Endothelial cell of umbilical vein (primary cell): ENCODE results near the gene TBC1D7. TPM values are rescaled to one million over a fixed set of nuclear protein-coding genes. Genes with fewer than 3 reads are reported as not detected.

Source experiments
- BruUV-seq: library from RNA; stranded (reverse); fragments of 400-500 nt; replicated peaks from 2 replicates; lab custom pipeline; 2021; lab: Mats Ljungman, UMichigan
- CTCF ChIA-PET: fragments of 300-600, 350-600 bp; sonication (Branson Sonifier 250); formaldehyde crosslinking; loops from one replicate; lab custom pipeline; 2021; ENCODE audit warnings: antibody characterized with exemption, inconsistent platforms; lab: Charles Lee
- POLR2A ChIA-PET: fragments of 300-600, 350-600 bp; sonication (Branson Sonifier 250); formaldehyde crosslinking; loops from one replicate; lab custom pipeline; 2021; ENCODE audit warnings: antibody characterized with exemption, inconsistent platforms; lab: Charles Lee
- DNase-seq: peaks from one replicate; pipeline ENCODE4 v3.0.0-alpha.2; 2011; ENCODE audit warnings: low read depth, low spot score
- FAIRE-seq: peaks from 2 replicates; lab custom pipeline; 2011; peaks lifted over from hg19 to GRCh38; lab: Jason Lieb, UNC
- H2AFZ ChIP-seq: 2 replicates; pipeline ENCODE4 v1.6.0; 2012; ENCODE audit warnings: low read depth, low read length, control low read depth, inconsistent platforms
- H3K27ac ChIP-seq: 2 replicates; pipeline ENCODE4 v1.5.1; 2011; ENCODE audit warnings: low read depth, mild to moderate bottlenecking, control low read depth, low read length, moderate library complexity; ENCODE audit not compliant: insufficient read depth
- H3K27me3 ChIP-seq, 2 experiments: 2 replicates each; pipeline versions ENCODE4 v1.6.0 to v1.6.1; 2011; ENCODE audit warnings: low read length in 2 of 2, mixed read lengths in 1 of 2; ENCODE audit not compliant: control insufficient read depth in 2 of 2, insufficient read depth in 2 of 2
- H3K36me3 ChIP-seq, 2 experiments: 2 replicates in 1 of 2; 3 replicates in 1 of 2; pipeline ENCODE4 v1.5.1; 2011; ENCODE audit warnings: low read length in 2 of 2, mild to moderate bottlenecking in 1 of 2, moderate library complexity in 1 of 2; ENCODE audit not compliant: control insufficient read depth in 2 of 2, insufficient read depth in 2 of 2; ENCODE audit errors: extremely low read depth in 1 of 2
- H3K4me1 ChIP-seq: 3 replicates; pipeline ENCODE4 v1.5.1; 2011; ENCODE audit warnings: mild to moderate bottlenecking, low read length; ENCODE audit not compliant: control insufficient read depth, insufficient read depth; ENCODE audit errors: extremely low read depth
- H3K4me2 ChIP-seq: 2 replicates; pipeline ENCODE4 v1.6.1; 2011; ENCODE audit warnings: low read length, control low read depth, mixed read lengths; ENCODE audit not compliant: insufficient read depth
- H3K4me3 ChIP-seq, 3 experiments: fragments of 200-600 bp in 1 of 3; sonication (generic), shearing (Covaris generic) in 1 of 3; replicated peaks in 1 of 3; 2 replicates each; pipeline ENCODE4 v1.5.1; 2011 to 2016; ENCODE audit warnings: control low read depth in 3 of 3, low read length in 3 of 3, mild to moderate bottlenecking in 2 of 3, inconsistent platforms in 1 of 3, low read depth in 1 of 3, moderate library complexity in 1 of 3; ENCODE audit not compliant: insufficient read depth in 1 of 3
- H3K79me2 ChIP-seq: 2 replicates; pipeline ENCODE4 v1.6.0; 2012; ENCODE audit warnings: low read length, inconsistent platforms; ENCODE audit not compliant: control insufficient read depth, insufficient read depth
- H3K9ac ChIP-seq: replicated peaks from 2 replicates; pipeline ENCODE3; 2011; ENCODE audit warnings: low read length, control low read depth; ENCODE audit not compliant: insufficient read depth; ENCODE audit errors: extremely low read depth
- H3K9me1 ChIP-seq: replicated peaks from 3 replicates; pipeline ENCODE4 v1.6.0; 2011; ENCODE audit warnings: mild to moderate bottlenecking, low read length; ENCODE audit not compliant: control insufficient read depth, insufficient read depth; ENCODE audit errors: extremely low read depth
- H3K9me3 ChIP-seq: replicated peaks from 2 replicates; pipeline ENCODE4 v1.5.1; 2012; ENCODE audit warnings: low read length, inconsistent platforms; ENCODE audit not compliant: control insufficient read depth, insufficient read depth
- H4K20me1 ChIP-seq: replicated peaks from 2 replicates; pipeline ENCODE3; 2011; ENCODE audit warnings: mild to moderate bottlenecking, low read length; ENCODE audit not compliant: control insufficient read depth, insufficient read depth; ENCODE audit errors: extremely low read depth
- CTCF ChIP-seq, 2 donors: IDR thresholded peaks; 1 replicate in 1 of 2; 2 replicates in 1 of 2; pipeline ENCODE4 v1.5.1; 2011; ENCODE audit warnings: low read length in 2 of 2, mild to moderate bottlenecking in 2 of 2, moderate library complexity in 2 of 2, control low read depth in 1 of 2, inconsistent platforms in 1 of 2, low read depth in 1 of 2; ENCODE audit not compliant: insufficient read depth in 1 of 2; ENCODE audit errors: extremely low read depth in 1 of 2
- EZH2 ChIP-seq: IDR thresholded peaks from 2 replicates; pipeline ENCODE4 v1.6.1; 2012; ENCODE audit warnings: borderline replicate concordance, low read depth, mild to moderate bottlenecking, moderate library complexity, low read length, inconsistent platforms; ENCODE audit not compliant: severe bottlenecking
- FOS ChIP-seq: IDR thresholded peaks from 2 replicates; pipeline ENCODE4 v1.6.1; 2011; ENCODE audit warnings: mild to moderate bottlenecking, low read length, moderate library complexity, borderline replicate concordance; ENCODE audit not compliant: insufficient read depth
- GATA2 ChIP-seq: IDR thresholded peaks from 2 replicates; pipeline ENCODE4 v1.7.0; 2011; ENCODE audit warnings: low read depth, mild to moderate bottlenecking, moderate library complexity, mixed read lengths, low read length; ENCODE audit not compliant: insufficient read length, insufficient read depth
- JUN ChIP-seq: IDR thresholded peaks from 2 replicates; pipeline ENCODE4 v1.6.1; 2011; ENCODE audit warnings: borderline replicate concordance, low read depth; ENCODE audit not compliant: insufficient read length, insufficient read depth
- MAX ChIP-seq: IDR thresholded peaks from 2 replicates; pipeline ENCODE4 v1.6.1; 2011; ENCODE audit not compliant: insufficient read depth, insufficient read length
- MYC ChIP-seq: IDR thresholded peaks from one replicate; pipeline ENCODE4 v1.6.1; 2011; ENCODE audit warnings: mild to moderate bottlenecking, low read depth, low read length
- POLR2A ChIP-seq: IDR thresholded peaks from 2 replicates; pipeline ENCODE4 v1.6.1; 2012; ENCODE audit warnings: low read depth, mild to moderate bottlenecking, control low read depth, low read length
- POLR2AphosphoS5 ChIP-seq: IDR thresholded peaks from 2 replicates; pipeline ENCODE4 v1.6.1; 2012; ENCODE audit warnings: low read depth, mild to moderate bottlenecking, control low read depth, low read length, moderate library complexity; ENCODE audit not compliant: insufficient read depth
- dilution Hi-C: fragments of 300-500 bp; cut with MboI; formaldehyde crosslinking; loops from one replicate; pipeline ENCODE4 v1.15.0; 2019; ENCODE audit warnings: low sequenced_read_pairs; ENCODE audit not compliant: extremely low pct_ligation_motif_present
- intact Hi-C: fragments of 100-400 bp; cut with micrococcal nuclease; formaldehyde crosslinking; loops from one replicate; pipeline ENCODE4 v1.10.0; 2022
- polyA plus RNA-seq, 4 experiments: library from polyadenylated mRNA; depleted of rRNA in 3 of 4; stranded (reverse) in 3 of 4; unstranded in 1 of 4; fragments of >200 nt; gene quantifications; 2 replicates each; pipeline versions ENCODE4 v1.2.1 to v1.2.3, GENCODE V29; 2011 to 2012; ENCODE audit warnings: missing spikeins in 1 of 4
- total RNA-seq: library from RNA; stranded (reverse); gene quantifications from 2 replicates; pipeline ENCODE4 v1.2.3, GENCODE V29; 2021

The TBC1D7 gene
- total and polyA plus RNA-seq, 2 donors (not counting 3 experiments of a cell fraction or from before 2014, with no cell fraction given) = 26.6 to 28.1 TPM

DNA sequence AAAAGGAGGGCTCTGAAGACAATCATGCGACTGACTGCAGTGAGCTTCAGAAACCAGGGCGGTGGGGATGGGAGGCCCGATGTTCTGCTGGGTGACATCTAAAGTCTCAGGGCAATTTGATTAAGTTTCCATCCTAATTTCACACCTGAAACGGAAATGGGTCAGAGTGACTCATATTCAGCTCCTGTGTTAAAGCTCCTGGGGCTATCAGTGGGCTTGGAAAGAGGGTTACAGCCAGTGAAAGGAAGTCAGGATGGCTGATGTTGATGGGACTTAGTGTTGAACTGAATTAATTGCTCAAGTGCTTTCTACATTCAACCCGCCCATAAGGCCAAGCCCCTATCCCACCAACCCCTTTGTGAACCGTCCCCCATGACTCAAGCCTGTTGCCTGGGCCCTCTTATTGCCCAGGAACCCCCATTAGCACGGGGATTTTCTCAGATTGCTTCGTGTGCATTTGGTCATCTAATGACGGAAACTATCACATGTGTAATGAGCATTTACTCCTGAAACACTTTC lies 47.1 kb upstream of the TBC1D7 start:
- TF ChIP-seq JUN = peak; percentile 7
- TF ChIP-seq CTCF (IDR thresholded peaks at IDR 0.05; ENCODE audit: extremely low read depth in 1 of 2, insufficient read depth in 1 of 2, low read depth in 1 of 2, low read length in 2 of 2) = no peak
- no peak for TF ChIP-seq POLR2AphosphoS5
- Histone ChIP-seq H3K79me2 (no peaks in the 10 kb centered on the region), H3K9ac (no peak overlapping the region), H3K4me1 (peaks cover 12% of the 10 kb centered on the region), H3K9me3 (no peaks in the 10 kb centered on the region), H3K4me3 (no peak overlapping the region), H3K27me3 (no peaks in the 10 kb centered on the region), H2AFZ (no peak overlapping the region), H4K20me1 (no peaks in the 10 kb centered on the region), H3K27ac (no peak overlapping the region), H3K9me1 (no peaks in the 10 kb centered on the region), H3K4me2 (no peak overlapping the region), H3K36me3 (peaks cover 0 to 2% of the 10 kb centered on the region in 2 experiments)
- FAIRE-seq (no peak), DNase-seq (no peak)
- ChIA-PET POLR2A (no interaction called here), CTCF (interaction anchor here (1.1 to 1.7 kb wide), 4 partner anchors 17 to 199 kb away, joined by 3 to 5 read pairs (median 4); partner anchors contain the start of gene SIRT5)
- intact Hi-C loops (no loop called here), dilution Hi-C loops (no loop called here)
- no TSS peak for BruUV-seq

DNA sequence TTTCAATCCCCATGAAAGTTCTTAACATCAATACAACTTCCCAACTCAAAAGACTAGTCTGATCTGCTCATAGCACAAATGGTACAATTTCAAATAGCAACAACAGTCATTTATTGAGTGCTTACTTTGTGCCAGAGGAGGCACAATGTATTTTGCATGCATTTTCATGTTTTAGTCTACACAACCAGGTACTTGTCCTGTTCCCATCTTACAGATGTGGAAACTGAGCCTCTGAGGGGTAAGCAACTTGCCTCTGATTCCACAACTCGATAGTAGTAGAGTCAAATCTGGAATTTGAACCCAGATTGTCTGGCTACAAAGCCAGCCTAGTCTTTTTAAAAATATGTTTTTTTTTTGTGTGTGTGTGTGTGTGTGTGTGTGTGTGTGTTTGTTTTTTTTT lies 45.6 kb upstream of the TBC1D7 start:
- no peaks in the 10 kb centered on the region for H3K27me3 ChIP-seq
- no peak overlapping the region for H3K4me3 ChIP-seq
- CTCF ChIA-PET = interaction anchor here (1.5 to 2.3 kb wide), 3 partner anchors 13 to 202 kb away, joined by 4 to 5 read pairs (median 4); no protein-coding TSS in a partner anchor
- BruUV-seq = no TSS peak
- POLR2A ChIA-PET = interaction anchor here (1.0 kb wide), 1 partner anchor 19 kb away, joined by 4 read pairs; no protein-coding TSS in a partner anchor
- no peaks in the 10 kb centered on the region for H3K9me1 ChIP-seq
- H3K4me1 ChIP-seq = peaks cover 12% of the 10 kb centered on the region
- no peaks in the 10 kb centered on the region for H3K36me3 ChIP-seq
- H3K79me2 ChIP-seq = no peaks in the 10 kb centered on the region
- no peak for TF ChIP-seq MYC
- no peak for TF ChIP-seq FOS
- TF ChIP-seq MAX = no peak
- TF ChIP-seq POLR2A = no peak
- TF ChIP-seq EZH2 = no peak
- TF ChIP-seq CTCF (IDR thresholded peaks at IDR 0.05; ENCODE audit: extremely low read depth in 1 of 2, insufficient read depth in 1 of 2, low read depth in 1 of 2, low read length in 2 of 2) = no peak
- TF ChIP-seq POLR2AphosphoS5 = no peak
- TF ChIP-seq JUN = no peak
- no peak for TF ChIP-seq GATA2
- no peak overlapping the region for H3K9ac ChIP-seq
- no peak overlapping the region for H3K27ac ChIP-seq
- intact Hi-C loops = loop anchor here (1.0 to 2.0 kb wide), 2 partner anchors 19 to 21 kb away; no protein-coding TSS in a partner anchor
- no peak overlapping the region for H3K4me2 ChIP-seq
- DNase-seq = no peak
- H2AFZ ChIP-seq = no peak overlapping the region
- dilution Hi-C loops = no loop called here
- FAIRE-seq = no peak
- H3K9me3 ChIP-seq = no peaks in the 10 kb centered on the region
- no peaks in the 10 kb centered on the region for H4K20me1 ChIP-seq
